GM10266 (cell line): Measurements from ENCODE around the gene MAP3K5.
A peak's percentile ranks its signal among the peaks of the same experiment; 100 is the strongest.
"Not testable (repeated sequence)": the region's sequence is repeated elsewhere in the genome, so short reads cannot be mapped to it uniquely, and the experiment has no call there.

Experiments
- DNase-seq: peaks from one replicate; pipeline ENCODE4 v3.0.0; 2012; ENCODE audit errors: extremely low spot score
- TF ChIP-seq, protein P1 (sequence below): IDR thresholded peaks from 2 replicates; pipeline ENCODE4 v1.5.1; 2012; ENCODE audit warnings: mild to moderate bottlenecking, low read depth; ENCODE audit not compliant: control insufficient read depth, insufficient read depth; ENCODE audit errors: missing control alignments

The MAP3K5 gene

DNA sequence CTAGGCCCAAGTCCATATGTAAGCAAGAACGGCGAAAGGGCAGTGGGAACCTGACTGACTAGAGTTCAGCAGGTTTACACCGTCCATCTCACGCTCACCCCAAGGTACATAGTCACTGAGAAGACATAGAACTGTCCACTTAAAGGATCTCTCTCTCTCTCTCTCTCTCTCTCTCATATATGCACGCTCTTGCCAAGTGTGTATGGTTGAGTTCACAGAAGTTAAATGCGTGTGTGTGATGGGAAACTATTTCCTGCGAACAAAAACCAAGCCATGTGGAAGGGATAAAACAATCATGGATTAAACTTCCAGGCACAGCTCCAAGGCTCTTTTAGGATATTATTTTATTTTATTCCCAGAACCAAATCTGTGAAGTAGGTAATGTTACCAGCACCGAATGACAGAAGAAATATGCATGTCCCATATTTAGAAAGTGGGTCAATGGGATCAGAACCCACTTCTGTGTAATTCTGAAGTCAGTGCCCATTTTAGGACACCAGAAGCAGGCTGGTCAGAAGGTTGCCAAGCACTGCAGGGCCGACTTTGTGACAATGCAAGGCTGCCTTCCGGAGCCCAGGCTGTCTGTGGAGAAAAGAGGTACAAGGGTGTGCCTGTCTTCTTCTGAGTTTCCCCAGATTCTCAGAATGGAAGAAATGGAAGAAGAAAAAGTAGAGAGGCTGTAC is 192.8 kb downstream of the MAP3K5 start:
- TF ChIP-seq, protein P1, sequence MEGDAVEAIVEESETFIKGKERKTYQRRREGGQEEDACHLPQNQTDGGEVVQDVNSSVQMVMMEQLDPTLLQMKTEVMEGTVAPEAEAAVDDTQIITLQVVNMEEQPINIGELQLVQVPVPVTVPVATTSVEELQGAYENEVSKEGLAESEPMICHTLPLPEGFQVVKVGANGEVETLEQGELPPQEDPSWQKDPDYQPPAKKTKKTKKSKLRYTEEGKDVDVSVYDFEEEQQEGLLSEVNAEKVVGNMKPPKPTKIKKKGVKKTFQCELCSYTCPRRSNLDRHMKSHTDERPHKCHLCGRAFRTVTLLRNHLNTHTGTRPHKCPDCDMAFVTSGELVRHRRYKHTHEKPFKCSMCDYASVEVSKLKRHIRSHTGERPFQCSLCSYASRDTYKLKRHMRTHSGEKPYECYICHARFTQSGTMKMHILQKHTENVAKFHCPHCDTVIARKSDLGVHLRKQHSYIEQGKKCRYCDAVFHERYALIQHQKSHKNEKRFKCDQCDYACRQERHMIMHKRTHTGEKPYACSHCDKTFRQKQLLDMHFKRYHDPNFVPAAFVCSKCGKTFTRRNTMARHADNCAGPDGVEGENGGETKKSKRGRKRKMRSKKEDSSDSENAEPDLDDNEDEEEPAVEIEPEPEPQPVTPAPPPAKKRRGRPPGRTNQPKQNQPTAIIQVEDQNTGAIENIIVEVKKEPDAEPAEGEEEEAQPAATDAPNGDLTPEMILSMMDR: no peak
- DNase-seq: no peak

DNA sequence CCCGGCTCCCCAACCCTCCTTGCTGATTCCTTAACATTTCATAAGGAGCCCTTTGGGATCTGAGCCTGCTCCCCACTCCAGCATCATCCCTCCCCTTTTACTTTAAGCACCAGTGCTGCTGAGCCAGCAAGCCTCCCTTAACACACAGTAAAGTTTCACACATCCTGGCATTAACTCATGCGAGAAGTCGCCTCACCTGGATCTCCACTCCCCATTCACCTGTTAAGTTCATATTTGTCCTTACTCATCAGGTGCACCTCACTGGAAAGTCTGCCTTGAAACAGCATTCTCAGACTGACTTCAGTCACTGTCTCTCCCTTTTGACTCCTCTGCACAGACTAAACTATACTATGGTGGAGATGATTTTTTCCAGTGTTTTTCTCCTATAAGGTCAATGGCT is 194.2 kb downstream of the MAP3K5 start:
- TF ChIP-seq, protein P1: no peak
- DNase-seq: no peak

DNA sequence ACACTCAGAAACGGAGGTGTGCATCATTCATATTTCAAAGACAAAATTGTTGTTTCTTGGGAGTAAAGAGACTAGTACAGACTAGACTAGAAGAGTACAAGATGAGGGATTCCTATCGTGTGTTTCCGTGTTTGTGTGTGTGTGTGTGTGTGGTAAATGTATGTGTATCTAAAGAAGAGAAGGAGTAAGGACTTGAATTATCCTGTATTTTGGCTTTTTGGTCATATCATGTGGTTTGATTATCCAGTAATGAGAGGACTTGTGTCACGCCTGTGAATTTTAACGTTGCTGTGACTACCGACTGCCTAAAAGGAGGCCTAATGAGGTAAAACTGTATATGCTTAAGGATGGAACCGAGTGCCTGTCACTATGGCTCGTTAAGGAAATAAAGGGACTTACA is 197.6 kb downstream of the MAP3K5 start:
- TF ChIP-seq, protein P1: no peak
- no peak for DNase-seq

DNA sequence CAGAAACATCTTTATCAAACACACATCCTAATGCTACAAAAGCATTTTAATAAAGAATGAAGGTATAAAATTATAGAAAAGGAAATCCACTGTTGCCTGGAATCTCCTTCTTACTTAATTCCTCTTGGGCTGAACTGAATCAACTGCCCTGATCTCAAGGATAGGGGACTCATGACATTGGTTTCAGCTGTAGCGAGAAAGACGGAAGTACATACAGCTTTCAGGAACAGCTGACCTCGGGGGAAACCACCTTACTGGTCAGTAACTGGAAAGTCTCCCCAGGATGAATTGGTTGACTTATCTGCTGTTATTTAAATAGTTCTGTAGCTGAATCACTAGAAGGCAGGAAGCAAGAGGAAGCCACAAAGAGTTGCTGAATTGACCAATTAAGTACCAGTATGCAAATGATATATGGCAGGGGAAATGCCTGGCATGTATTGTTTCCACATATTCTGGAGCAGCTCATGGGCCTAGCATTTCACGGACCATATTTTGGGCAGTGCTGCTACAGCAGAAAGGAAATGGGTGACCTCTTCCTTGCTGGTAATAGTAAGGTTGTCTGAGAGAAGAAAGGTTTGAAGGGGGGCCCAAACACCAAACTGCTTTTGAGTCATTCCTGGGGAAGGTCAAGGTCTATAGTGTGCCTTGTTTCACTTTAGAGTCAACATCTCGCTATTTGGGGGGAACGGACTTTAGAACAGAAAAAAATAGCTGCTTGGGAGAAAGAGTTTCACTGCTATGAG is 198.4 kb downstream of the MAP3K5 start:
- peak; percentile 71 for DNase-seq
- TF ChIP-seq, protein P1: no peak

DNA sequence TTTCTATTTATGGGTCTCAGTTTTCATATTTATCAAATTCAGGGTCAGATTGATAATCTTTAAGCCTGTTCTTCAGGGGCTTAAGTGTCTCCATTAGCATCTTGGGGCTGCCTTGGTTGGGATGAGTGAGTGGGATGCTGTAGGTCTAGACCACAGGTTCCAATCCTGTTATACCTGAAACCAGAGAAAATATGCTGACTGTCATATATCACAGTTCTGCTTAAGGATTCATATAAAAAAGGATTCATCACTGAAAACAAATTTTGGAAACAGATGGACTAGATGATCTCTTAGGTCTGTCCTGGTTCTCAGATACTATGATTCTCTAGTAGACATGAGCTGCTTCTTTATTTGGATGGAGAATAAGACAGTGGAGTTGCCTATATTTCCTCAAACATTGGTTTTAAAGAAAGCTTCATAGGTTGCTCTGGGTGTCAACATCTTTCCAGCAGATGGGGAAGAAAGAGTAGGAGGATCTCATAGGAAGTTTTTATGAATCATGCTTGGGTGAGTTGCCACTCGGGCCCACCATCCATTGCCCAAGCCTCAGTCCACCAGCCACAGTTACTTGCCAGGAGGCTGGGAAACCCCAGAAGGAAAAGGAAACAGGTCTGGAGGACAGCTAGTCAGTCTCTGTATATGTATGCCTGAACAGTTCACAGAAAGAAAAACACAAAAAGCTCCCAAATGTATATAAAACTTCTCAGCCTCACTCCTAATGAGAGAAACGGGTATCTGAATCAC is 199.2 kb downstream of the MAP3K5 start:
- DNase-seq: no peak
- TF ChIP-seq, protein P1: no peak

DNA sequence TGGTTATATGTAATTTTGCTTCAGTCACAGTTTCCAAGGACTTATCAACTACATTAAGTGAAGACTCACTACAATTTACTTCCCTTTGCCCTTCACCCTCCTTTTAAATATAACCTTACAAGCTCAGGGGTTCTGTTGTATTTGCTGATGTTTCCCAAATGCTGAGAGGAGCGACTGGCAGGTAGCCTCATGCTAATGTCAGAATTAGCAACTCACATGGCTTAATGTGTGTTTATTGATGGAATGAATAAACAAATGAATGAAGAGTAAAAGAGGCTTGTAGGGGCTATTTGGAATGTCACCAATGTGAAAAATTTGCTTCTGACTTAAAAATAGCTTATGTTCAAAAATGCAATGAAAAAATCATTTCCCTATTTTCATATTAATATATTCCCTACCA is 200.7 kb downstream of the MAP3K5 start:
- TF ChIP-seq, protein P1: no peak
- DNase-seq: no peak

DNA sequence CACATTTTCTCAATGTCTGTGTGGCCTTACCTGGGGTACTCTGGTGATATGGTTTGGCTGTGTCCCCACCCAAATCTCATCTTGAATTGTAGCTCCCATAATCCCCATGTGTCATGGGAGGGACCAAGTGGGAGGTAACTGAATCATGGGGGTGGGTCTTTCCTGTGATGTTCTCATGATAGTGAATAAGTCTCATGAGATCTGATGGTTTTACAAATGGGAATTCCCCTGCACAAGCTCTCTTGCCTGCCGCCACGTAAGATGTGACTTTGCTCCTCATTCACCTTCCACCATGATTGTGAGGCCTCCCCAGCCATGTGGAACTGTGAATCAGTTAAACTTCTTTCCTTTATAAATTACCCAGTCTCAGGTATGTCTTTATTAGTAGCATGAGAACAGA is 201.4 kb downstream of the MAP3K5 start:
- DNase-seq: not testable (repeated sequence)
